Ectodermal cell (in vitro differentiated cells): ENCODE measurements around the gene HS3ST3B1.
A peak's percentile ranks its signal among the peaks of the same experiment; 100 is the strongest.

ENCODE experiments used
- H3K27ac ChIP-seq: 2 replicates; pipeline ENCODE4 v1.7.0; 2013; ENCODE audit warnings: mild to moderate bottlenecking, low read depth, low read length; ENCODE audit not compliant: insufficient read depth, poor library complexity, severe bottlenecking
- H3K27me3 ChIP-seq: 2 replicates; pipeline ENCODE4 v1.7.0; 2013; ENCODE audit warnings: mild to moderate bottlenecking, low read length; ENCODE audit not compliant: insufficient read depth, control insufficient read depth, poor library complexity, severe bottlenecking
- H3K36me3 ChIP-seq: one replicate; pipeline ENCODE4 v1.7.0; 2013; ENCODE audit warnings: low read length; ENCODE audit not compliant: control insufficient read depth, insufficient read depth
- H3K4me1 ChIP-seq: one replicate; pipeline ENCODE4 v1.7.0; 2013; ENCODE audit warnings: low read length; ENCODE audit not compliant: control insufficient read depth, insufficient read depth
- H3K4me3 ChIP-seq: 2 replicates; pipeline ENCODE4 v1.7.0; 2013; ENCODE audit warnings: low read depth, low read length, control low read depth; ENCODE audit not compliant: insufficient read depth
- H3K9me3 ChIP-seq: 2 replicates; pipeline ENCODE4 v1.7.0; 2013; ENCODE audit warnings: mild to moderate bottlenecking, low read length, moderate library complexity; ENCODE audit not compliant: control insufficient read depth
- WGBS, 2 experiments: methylation state at CpG; one replicate each; pipeline ENCODE4 v1.1.7; 2013; ENCODE audit warnings: missing lambda C conversion rate in 2 of 2; 5-methylcytosine and 5-hydroxymethylcytosine counted together

HS3ST3B1 gene

GRCh38 chr17:14295676-14296075 is 5.2 kb upstream of the HS3ST3B1 start:
- Histone ChIP-seq H3K4me3 (no peak overlapping the region), H3K9me3 (no peaks in the 10 kb centered on the region), H3K4me1 (peaks cover 25% of the 10 kb centered on the region), H3K36me3 (no peaks in the 10 kb centered on the region), H3K27me3 (peaks cover 63% of the 10 kb centered on the region), H3K27ac (no peak overlapping the region)
- WGBS, 2 experiments, result 96% methylated on average over 9 of the region's 9 CpGs

- H3K36me3 ChIP-seq, result no peaks in the 10 kb centered on the region
- H3K27me3 ChIP-seq, result peaks cover 63% of the 10 kb centered on the region
- H3K4me1 ChIP-seq, result peaks cover 25% of the 10 kb centered on the region
- no peak overlapping the region for H3K4me3 ChIP-seq
- WGBS, 2 experiments, result 82 to 86% methylated on average over 11 to 12 of the region's 12 CpGs
- no peak overlapping the region for H3K27ac ChIP-seq
- H3K9me3 ChIP-seq, result no peaks in the 10 kb centered on the region
Measured at GRCh38 chr17:14296166-14296910, 4.5 kb upstream of the HS3ST3B1 start.

GRCh38 chr17:14297161-14297851 is 3.6 kb upstream of the HS3ST3B1 start:
- 1% methylated on average over 63 of the region's 63 CpGs for WGBS, 2 experiments
- H3K27me3 ChIP-seq, result peaks cover 71% of the 10 kb centered on the region

GRCh38 chr17:14298221-14298946 is 2.5 kb upstream of the HS3ST3B1 start:
- Histone ChIP-seq H3K4me1 (peaks cover 25% of the 10 kb centered on the region), H3K4me3 (peak overlapping the region; percentile 16), H3K9me3 (no peaks in the 10 kb centered on the region), H3K27ac (no peak overlapping the region), H3K27me3 (peaks cover 80% of the 10 kb centered on the region), H3K36me3 (no peaks in the 10 kb centered on the region)
- 1% methylated on average over 42 of the region's 42 CpGs for WGBS, 2 experiments

More at GRCh38 chr17:14297161-14297851, 3.6 kb upstream of the HS3ST3B1 start:
- Histone ChIP-seq H3K4me3 (peak overlapping the region; percentile 36), H3K36me3 (no peaks in the 10 kb centered on the region), H3K4me1 (peaks cover 25% of the 10 kb centered on the region), H3K9me3 (no peaks in the 10 kb centered on the region), H3K27ac (no peak overlapping the region)

- Histone ChIP-seq H3K4me1 (peaks cover 25% of the 10 kb centered on the region), H3K36me3 (no peaks in the 10 kb centered on the region), H3K4me3 (peak overlapping the region; percentile 8), H3K9me3 (no peaks in the 10 kb centered on the region), H3K27ac (no peak overlapping the region), H3K27me3 (peaks cover 85% of the 10 kb centered on the region)
- 8% methylated on average over 7 to 8 of the region's 8 CpGs for WGBS, 2 experiments
Measured at GRCh38 chr17:14298947-14299279, 2.0 kb upstream of the HS3ST3B1 start.

- no peaks in the 10 kb centered on the region for H3K36me3 ChIP-seq
- peaks cover 88% of the 10 kb centered on the region for H3K27me3 ChIP-seq
- 1% methylated on average over 52 of the region's 52 CpGs for WGBS, 2 experiments
- no peak overlapping the region for H3K27ac ChIP-seq
- no peaks in the 10 kb centered on the region for H3K9me3 ChIP-seq
- H3K4me1 ChIP-seq, result peaks cover 27% of the 10 kb centered on the region
- H3K4me3 ChIP-seq, result peak overlapping the region; percentile 37
Measured at GRCh38 chr17:14299280-14300141, 1.4 kb upstream of the HS3ST3B1 start.

- Histone ChIP-seq H3K4me1 (peaks cover 37% of the 10 kb centered on the region), H3K9me3 (no peaks in the 10 kb centered on the region), H3K36me3 (no peaks in the 10 kb centered on the region), H3K27me3 (peaks cover 88% of the 10 kb centered on the region), H3K4me3 (peak overlapping the region; percentile 72), H3K27ac (peak overlapping the region; percentile 30)
- 0% methylated on average over 90 of the region's 90 CpGs for WGBS, 2 experiments
Measured at GRCh38 chr17:14301279-14302090, 604 bp downstream of the HS3ST3B1 start.

- Histone ChIP-seq H3K4me1 (peaks cover 33% of the 10 kb centered on the region), H3K9me3 (no peaks in the 10 kb centered on the region), H3K4me3 (peak overlapping the region; percentile 72), H3K27me3 (peaks cover 83% of the 10 kb centered on the region), H3K36me3 (no peaks in the 10 kb centered on the region), H3K27ac (no peak overlapping the region)
- WGBS, 2 experiments, result 0% methylated on average over 25 of the region's 25 CpGs
Measured at GRCh38 chr17:14302091-14302430, 1.2 kb downstream of the HS3ST3B1 start.

- Histone ChIP-seq H3K27ac (no peak overlapping the region), H3K27me3 (peaks cover 78% of the 10 kb centered on the region), H3K4me3 (peak overlapping the region; percentile 72), H3K4me1 (peaks cover 35% of the 10 kb centered on the region), H3K36me3 (no peaks in the 10 kb centered on the region), H3K9me3 (no peaks in the 10 kb centered on the region)
- 0% methylated on average over 64 of the region's 64 CpGs for WGBS, 2 experiments
Measured at GRCh38 chr17:14302431-14303099, 1.7 kb downstream of the HS3ST3B1 start.
